NCI-H446 (cell line): ENCODE results near the gene FILIP1.

Source experiments
- DNase-seq, 2 experiments: peaks; one replicate each; lab custom pipeline; 2025; lab: John Stamatoyannopoulos, UW

Gene FILIP1

DNA sequence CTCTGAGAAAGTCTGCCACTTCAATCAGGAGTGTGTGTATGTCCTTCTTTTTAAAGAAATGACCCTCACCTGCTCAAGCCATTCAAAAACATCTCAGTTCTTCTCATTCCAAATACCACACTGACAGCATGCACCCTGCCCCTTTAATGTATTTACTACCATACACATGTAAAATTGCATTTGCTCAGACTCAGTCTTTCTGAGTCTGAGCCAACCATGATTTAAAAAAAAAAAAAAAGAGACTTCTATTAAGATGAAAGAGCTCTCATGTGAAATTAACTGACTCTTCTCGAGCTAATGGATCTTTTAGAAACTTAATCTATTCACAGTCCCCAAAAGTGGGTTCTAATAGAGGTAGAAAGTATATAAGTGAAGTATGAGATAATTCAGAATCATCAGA, 1.4 kb upstream of the FILIP1 start:
- no peak for DNase-seq

DNA sequence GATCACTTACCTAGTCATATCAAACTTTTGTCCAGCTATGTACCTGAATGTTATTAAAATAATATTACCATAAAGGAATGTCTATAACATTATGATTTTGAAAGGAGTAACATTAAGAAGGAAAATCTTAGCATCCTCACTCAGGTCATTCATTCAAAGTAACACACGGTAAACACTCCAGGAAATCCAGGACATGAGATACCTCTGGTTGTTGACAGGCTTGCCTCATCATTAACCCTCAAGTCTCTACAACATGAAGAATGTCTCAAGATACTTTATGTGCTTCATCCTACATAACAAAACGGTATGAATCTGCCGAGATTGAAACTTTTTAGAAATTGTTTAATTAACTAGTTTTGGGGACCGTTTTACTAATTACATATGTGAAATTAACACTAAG, 690 bp upstream of the FILIP1 start:
- no peak for DNase-seq

DNA sequence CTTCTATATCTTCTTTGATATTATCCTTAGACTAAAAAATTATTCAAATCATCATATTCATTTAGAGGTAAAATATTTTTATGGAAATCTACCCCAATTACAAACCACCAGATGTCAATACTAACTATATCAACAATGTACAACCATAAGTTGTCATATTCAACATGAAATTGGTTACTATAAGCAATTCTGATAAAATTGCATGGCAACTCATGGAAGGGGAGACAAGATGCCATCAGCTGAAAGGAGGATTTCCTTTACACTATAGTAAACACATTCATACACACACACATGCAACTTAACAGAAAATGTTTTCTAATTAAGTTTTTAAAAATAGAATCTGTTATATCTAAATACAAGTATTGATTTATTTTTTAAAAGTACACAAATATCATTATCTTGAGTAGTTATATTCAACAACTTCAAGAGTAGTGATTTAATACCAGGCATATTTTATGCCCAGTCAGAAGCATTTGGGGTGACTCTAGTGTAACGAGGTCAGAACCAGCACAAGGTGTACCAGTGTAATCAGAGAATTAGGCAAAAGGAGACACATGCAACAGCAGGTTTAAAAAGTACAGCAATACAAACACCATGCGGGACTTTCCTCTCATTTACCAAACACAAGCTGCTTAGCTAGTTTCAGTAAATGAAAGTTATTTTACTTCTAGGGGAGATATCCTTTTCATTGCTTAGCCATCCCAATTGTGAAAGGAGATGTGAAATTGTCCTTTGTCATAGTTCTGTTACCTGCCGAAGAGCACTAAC, 1.0 kb downstream of the FILIP1 start:
- DNase-seq: no peak

DNA sequence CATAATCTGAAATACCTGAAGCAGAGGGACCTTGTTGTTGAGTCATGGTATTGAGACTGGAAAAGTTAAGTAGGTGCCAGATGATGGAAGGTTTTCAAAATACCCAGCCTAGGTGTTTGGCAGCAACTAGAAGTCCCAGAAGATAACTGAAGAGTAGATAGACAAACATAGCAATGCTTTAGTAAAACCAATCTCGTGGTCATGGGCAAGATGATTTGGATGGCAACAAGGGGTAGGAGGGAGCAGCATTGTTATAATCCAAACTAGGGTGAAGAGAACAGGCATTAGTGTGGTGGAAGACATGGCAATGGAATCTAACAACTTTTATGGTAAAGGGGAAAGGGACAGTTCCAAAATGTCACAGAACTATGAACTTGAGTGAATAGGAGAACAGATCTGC, 2.3 kb downstream of the FILIP1 start:
- DNase-seq: no peak

DNA sequence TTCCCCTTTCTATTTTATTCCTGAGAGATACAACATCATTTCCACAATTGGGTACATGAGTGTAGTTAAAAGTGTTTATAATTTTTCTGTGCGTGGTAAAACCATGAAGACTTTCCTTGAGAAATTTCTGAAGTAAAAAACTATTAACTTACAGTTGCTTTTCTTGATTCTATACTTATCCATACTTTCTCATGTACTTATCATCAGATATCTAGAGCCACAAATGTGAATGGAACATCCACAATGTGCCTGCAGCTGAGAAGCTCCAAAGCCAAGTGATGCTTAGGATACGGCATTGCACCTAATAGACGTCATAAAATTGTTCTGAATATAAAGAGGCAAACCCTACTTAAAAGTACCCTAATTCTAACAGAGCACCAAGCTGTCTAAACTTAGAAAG, 2.9 kb downstream of the FILIP1 start:
- no peak for DNase-seq

DNA sequence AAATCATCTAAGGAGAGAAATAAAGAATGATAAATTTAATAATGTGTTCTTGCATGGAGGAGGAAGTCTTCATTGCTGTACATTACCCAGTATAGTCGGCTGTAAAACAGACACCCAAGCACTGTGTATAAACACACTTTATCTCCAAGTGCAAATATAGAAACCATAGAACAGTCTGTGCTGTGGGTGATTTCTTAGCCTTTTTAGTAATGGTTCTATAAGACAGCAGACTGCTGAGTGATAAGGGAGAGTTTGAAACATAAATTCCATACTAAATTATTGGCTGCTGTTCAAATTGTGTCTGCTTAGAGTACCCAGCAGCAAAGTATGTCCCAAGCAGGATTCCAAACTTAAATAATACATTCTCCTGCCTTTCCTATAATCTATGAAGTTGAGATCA, 4.6 kb downstream of the FILIP1 start:
- no peak for DNase-seq

DNA sequence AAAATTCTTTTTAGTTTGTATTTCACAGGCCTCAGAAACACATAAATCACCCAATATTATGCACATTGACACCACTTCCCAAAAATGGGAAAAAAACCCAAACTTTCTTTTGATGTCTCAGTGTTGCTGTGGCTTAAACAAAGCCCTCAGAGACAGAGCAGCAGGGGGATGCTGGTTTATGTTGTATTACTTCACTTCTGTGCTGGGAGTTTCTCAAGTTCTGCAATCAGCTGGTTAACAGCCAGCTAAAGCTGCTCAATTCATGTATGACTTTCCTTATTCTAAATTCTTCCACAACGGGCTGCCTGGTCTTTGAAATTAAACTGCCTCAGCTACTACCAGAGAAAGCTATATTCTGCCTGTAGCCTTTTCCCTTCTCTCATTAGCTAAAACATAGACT, 5.6 kb downstream of the FILIP1 start:
- no peak for DNase-seq

DNA sequence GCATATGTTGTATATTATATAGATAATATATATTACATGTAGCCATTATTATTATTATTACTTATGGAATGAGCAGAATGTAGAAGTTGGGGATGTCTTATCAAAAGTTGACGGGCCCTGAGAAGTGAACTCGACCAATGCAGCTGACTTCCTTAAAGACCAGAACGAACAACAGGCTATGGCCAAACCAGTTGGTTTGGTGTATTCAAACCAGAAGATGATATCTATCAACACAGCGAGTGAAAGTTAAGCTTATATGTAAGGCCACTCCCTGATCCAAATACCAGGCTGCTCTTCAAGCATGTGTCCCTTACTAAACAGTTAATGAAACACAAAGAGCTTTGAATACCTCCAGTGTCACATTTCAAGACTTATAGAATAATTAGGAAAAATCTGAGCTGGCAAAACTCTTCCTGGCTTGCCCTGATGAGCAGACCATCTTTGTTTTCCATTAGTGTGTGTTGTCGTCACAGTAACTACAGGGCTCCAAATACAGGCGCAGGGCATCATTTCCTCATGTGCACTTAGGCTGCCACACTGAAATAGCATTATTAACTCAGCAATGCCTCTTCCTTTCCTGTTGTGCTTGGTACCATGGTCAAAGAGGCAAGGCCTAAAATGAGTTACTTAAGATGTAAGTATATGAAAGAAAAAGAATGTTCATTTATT, 6.6 kb downstream of the FILIP1 start:
- no peak for DNase-seq

DNA sequence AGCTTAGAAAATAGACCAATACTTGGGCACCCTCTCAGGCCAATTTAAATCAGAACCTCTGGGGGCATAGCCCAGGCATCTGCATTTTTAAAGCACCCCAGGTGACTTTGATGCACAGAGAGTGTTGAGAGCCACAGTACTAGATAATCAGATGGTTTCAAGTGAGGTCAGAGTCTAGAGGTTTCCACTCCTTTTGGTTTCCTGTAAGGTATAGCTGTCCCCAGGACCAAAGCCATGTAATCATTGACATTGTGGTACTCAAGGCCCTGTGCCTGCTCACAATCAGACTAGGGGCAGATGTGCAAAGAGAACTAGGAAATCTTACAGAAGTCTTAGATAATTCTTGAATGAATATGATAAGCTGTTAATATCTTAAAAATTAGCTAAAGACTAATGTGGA, 9.1 kb downstream of the FILIP1 start:
- DNase-seq: no peak

DNA sequence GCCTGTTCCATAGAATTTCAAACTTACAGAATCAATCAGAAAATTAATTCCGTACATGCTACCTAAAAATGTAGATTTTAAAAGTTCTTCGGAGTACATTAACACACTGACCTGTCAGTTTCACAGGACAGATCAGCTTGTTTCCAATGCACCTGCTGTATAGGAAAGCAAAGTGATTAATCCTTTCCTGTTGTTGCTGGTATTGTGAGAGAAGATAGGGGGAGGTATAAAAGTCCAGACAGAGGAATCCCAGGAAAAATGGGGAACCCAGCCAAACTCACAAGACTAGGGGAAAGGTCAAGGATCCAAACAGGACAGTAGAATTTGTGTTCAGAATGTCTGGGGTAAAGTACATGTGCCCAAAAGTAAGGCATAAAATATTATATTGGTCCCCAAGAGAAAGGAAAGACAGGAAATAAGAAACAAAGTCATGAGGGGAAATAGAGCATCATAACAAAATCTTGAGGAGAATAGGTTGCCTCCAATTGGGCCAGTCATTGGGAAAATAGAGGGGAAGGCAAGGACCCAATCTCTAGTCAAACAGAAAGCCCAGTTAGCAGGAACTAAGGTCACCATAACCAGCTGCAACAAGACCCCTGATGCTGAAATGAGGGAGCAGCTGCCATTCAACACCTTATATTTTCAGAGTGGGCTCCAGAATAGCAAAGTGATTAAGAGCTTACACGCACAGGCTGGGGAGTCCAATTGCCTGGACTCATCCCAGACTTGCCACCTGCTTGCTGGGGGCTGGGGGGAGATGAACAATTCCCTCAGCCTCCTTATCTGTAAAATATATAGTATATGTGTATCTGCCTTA, 10.3 kb downstream of the FILIP1 start:
- DNase-seq: no peak

DNA sequence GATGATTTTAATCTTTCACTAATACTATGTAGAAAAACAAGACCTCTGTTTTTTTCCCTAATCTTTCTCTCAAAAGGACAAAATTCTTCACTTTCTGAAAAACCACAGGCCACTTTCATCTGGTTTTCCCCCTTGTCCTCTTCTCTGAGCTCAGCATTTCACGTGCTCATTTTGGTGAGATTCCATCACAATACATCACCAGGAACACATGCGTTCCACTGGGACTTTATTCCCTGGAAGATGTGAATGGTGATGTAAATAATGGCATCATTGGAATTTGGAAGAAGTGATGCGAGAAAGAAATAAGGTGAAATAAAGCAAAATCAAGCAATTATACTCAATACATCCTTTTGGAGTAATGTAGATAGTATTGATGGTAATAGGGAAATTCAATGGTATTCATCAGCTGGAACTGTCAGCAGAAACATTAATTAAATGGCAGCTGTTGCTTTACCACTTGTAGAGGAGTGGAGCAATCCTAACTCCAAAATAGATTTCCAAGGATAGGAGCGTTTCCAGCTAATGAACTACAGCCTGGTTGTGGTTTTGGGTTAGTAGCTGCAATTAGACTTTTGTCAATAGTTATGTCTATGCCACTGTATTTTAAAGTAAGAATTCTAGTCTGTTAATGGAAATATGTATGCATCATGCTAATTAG, 11.5 kb downstream of the FILIP1 start:
- DNase-seq: no peak

DNA sequence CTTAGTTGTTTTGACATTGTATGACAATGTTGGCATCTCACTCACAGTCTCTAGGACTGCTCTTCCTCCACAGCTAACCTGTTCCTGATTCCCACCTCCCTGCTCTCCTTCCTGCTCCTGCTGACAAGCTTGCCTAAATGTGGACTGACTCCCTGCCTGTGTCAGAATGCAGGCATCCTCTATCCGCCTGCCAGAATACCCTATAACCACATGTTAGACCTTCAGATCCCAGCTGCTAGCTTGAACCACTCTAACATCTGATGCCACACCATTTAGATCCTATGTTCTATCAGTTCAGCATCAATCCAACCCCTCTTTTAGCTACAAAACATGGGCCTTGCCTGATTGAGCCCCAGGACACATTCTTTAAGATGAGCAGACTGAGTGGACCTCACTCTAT, 12.2 kb downstream of the FILIP1 start:
- no peak for DNase-seq

DNA sequence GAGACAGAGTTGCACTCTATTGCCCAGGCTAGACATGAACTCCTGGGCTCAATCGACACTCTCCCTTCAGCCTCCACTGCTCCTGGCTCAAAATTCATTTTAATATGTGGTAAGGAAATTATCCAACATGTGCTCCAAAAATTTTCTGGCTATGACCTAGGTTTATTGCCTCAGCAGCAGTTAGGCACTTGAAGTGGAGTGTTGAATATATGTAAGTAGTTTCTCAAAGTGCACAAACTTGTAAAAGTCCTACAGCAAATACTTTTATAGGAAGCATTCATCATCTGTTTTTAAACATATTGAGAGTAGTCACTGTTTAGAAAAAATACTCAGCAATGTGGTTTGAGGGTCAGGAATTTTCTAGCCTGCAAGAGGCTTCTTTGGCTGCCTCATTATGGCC, 13.2 kb downstream of the FILIP1 start:
- DNase-seq: no peak

DNA sequence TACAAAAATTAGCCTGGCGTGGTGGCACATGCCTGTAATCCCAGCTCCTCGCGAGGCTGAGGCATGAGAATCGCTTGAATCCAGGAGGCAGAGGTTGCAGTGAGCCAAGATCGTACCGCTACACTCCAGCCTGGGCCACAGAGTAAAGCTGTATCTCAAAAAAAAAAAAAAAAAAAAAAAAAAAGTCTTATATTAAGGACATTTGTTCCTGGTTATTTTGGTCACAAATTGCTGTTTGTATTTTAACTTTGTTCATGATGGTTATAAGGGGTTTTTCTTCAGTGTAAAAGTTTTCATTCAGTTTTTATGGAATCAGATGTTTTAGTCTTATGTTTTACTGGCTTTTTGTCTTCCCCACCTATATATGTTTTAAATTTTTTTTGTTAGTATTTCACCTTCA, 13.9 kb downstream of the FILIP1 start:
- DNase-seq: no peak

DNA sequence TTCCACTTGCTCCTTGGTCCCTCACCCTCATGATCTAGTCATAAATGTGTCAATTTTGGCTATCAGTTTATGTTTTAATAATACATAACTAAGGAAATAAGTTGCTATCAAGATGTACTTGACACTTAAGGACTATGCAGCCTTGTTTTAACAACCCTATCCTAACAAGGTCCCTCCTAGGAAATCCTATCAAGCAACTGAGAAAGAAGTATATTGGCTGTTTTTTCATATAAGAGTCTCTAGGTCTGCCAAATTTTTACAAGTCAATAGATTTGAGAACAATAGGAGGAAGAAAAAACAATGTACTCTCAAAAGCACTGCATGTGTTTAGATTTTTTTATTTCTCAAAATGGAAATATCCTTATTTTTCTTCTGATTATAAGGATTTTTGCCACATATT, 14.7 kb downstream of the FILIP1 start:
- no peak for DNase-seq

DNA sequence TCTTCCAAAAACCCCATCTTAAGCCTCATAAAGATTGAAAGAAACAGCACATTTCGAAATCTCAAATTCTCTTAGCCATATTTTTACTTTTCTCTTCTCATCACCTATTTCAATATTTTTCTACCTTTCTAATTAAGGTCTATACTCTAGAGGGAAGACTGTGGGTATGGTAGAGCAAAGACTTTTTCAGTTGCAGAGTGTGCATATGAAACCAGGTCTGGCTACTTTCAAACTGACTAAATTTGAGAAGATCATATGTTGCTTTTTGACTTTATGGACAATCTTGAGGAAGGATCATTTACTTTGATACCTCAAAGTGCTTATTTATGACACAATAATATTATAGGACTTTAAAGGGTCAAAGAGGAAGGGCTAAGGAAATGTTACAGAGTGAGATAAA, 20.7 kb downstream of the FILIP1 start:
- DNase-seq: no peak

DNA sequence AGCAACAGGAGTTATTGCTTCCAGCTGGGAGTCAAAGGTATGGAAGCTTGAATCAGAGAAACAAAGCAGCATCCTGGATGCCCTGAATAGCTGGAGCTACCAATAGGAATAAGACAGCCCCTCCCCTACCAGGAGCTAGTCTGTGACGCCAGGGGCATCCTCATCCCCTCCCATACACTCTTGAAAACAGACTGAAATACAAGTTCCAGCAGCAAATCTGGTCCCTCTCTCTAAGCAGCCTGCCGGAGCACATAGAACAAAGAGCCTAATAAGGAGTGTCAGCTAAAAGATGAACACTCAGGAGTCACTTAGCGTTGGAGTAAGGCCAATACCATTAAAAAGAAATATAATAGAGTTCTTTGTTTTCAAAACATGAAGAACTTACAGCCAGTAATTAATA, 25.6 kb downstream of the FILIP1 start:
- no peak for DNase-seq

DNA sequence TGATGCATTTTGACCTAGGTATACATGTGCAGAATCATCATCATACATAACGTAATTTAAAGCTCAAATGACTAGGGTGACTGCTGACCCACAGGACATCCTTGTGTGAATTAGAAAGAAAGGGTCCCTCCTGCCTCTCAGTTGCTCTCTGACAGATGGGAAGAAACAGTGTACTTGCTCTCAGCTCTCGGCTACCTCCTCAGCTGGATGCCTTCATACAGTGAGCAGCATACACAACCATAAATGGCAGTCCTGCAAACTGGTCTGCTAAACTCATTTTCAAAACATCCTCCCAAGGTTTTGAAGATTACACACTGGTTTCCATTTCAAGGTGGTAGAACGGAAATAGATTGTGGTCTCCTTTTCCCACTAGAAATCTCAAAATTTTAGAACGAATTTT, 26.3 kb downstream of the FILIP1 start:
- DNase-seq: no peak

DNA sequence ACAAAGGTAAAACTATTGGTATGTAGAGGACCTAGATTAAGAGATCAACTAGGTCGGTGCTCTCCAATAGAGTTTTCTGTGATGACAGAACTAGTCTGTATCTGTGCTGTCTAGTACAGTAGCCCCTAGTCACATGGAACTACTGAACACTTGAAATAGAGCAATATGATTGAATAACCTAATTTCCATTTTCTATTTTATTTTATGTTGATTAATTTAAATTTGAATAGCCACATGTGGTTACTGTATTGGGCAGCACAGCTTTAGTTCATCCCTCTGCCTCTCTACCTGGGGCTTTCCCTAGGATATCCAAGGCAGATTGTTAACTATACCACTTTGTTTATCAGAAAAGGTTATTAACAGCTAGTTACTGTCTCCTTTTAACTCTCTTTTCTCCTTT, 27.0 kb downstream of the FILIP1 start:
- no peak for DNase-seq

DNA sequence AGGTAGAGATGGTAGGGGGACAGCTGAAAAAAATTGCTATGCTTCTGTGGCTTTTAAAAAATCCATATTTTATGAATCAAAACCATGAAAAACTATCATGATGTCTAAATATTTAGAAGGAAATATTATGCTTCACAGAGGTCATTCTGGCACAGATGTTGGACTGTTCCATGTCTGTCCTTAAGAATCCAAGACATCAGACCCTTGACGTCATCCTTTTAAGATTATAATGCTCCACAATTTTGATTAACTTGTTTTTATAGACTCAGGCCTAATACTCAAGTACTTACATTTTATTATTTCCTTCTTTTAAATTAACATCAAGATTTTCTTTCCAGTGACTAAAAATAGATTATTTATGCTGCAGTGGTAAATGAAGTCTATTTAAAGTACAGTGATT, 29.7 kb downstream of the FILIP1 start:
- no peak for DNase-seq

DNA sequence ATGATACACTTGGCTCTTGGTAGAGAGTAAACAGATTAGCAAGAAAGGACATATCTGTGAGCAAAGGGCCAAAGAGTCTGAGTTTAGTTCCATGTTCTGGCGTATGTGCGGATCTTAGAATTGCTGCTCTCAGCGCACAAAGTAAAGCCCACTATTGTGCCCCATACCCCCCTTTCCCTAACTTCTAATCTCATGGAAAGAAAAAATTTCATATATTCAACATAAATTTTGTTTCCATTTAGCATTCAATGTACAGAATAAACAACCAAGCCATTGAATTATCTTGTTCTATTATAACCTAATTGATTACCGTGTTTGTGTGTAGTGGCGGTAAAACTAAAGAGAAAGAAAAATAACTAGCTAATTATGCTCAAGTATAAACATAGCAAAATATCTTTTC, 30.5 kb downstream of the FILIP1 start:
- no peak for DNase-seq

DNA sequence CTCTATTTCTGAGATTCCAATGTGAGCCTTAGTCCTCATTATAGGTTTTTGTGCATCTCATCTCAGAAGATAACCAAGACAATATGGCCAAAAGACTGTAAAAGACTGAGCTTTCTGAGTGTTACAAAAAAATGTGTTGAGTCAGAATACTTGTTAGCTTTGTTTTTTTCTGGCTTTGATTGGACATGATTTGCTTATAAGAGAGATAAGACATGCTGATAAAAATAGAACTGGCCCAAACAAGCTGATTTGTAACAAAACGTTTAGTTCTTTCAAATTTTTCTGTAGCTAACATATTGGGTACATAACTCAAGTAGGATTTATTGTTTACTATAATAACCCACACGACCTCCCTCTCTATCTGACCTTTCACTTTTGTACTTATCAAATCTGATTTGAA, 32.9 kb downstream of the FILIP1 start:
- DNase-seq: no peak

DNA sequence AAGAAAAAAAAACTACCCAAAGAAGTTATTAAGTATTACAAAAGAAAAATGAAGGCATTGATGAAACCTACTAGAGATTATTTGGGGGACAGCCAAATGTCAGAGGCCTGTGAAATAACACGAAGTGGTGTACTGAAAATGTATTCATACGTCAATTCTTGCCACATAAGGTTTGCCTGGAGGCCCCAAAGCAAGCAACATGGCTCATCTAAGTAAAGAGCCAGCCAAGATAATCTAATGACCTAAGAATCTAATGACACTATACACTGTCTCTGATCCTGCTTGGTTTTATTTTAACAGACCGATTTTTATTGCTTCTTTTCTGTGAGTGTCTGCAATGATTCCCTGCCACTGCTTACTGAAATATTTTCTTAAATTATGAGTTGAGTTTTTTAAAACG, 34.7 kb downstream of the FILIP1 start:
- DNase-seq: no peak
